DND-41 (cell line): ENCODE data around the gene MAP4K3.

Source experiments
- ATAC-seq: fragments of 200-7000 bp; cut with Tn5 transposase; 3 replicates; pipeline ENCODE4 v1.9.1; 2021; ENCODE audit warnings: low read depth; ENCODE audit not compliant: insufficient read depth
- DNase-seq: peaks from one replicate; pipeline ENCODE4 v3.0.0-alpha.2; 2020
- H2AFZ ChIP-seq: 2 replicates; pipeline ENCODE4 v1.6.0; 2012; ENCODE audit warnings: low read depth, low read length
- H3K27ac ChIP-seq: 2 replicates; pipeline ENCODE4 v1.5.1; 2012; ENCODE audit warnings: low read length, inconsistent platforms
- H3K27me3 ChIP-seq: fragments of 200-600 bp; sonication (generic); 2 replicates; pipeline ENCODE4 v1.6.0; 2012; ENCODE audit warnings: low read length, mild to moderate bottlenecking, inconsistent platforms; ENCODE audit not compliant: insufficient read depth, poor library complexity
- H3K36me3 ChIP-seq: 2 replicates; pipeline ENCODE4 v1.5.1; 2012; ENCODE audit warnings: low read length, inconsistent platforms; ENCODE audit not compliant: insufficient read depth
- H3K4me1 ChIP-seq: 2 replicates; pipeline ENCODE4 v1.5.1; 2012; ENCODE audit warnings: mild to moderate bottlenecking, low read length; ENCODE audit not compliant: insufficient read depth
- H3K4me2 ChIP-seq: 2 replicates; pipeline ENCODE4 v1.6.0; 2012; ENCODE audit warnings: mild to moderate bottlenecking, moderate library complexity, low read length, inconsistent platforms; ENCODE audit not compliant: insufficient read depth
- H3K4me3 ChIP-seq, 2 experiments: fragments of 200-600 bp in 1 of 2; shearing (Covaris generic) in 1 of 2; 2 replicates each; pipeline ENCODE4 v1.5.1; 2012 to 2016; ENCODE audit warnings: inconsistent platforms in 2 of 2, low read length in 2 of 2, mild to moderate bottlenecking in 2 of 2, low read depth in 1 of 2, moderate library complexity in 1 of 2
- H3K79me2 ChIP-seq: 2 replicates; pipeline ENCODE4 v1.6.0; 2012; ENCODE audit warnings: low read length, inconsistent platforms; ENCODE audit not compliant: insufficient read depth
- H3K9ac ChIP-seq: 2 replicates; pipeline ENCODE4 v1.6.0; 2012; ENCODE audit warnings: low read depth, mild to moderate bottlenecking, inconsistent platforms, low read length, moderate library complexity
- H3K9me3 ChIP-seq: 2 replicates; pipeline ENCODE4 v1.5.1; 2012; ENCODE audit warnings: low read length, moderate library complexity, mild to moderate bottlenecking, inconsistent platforms; ENCODE audit not compliant: insufficient read depth, severe bottlenecking
- H4K20me1 ChIP-seq: 2 replicates; pipeline ENCODE4 v1.6.0; 2012; ENCODE audit warnings: low read length; ENCODE audit not compliant: insufficient read depth
- EZH2 ChIP-seq: IDR thresholded peaks from 3 replicates; pipeline ENCODE4 v1.6.1; 2012; ENCODE audit warnings: borderline replicate concordance, low read depth, mild to moderate bottlenecking, moderate library complexity, low read length, inconsistent platforms; ENCODE audit not compliant: severe bottlenecking
- TF ChIP-seq, protein P1 (sequence below): IDR thresholded peaks from 2 replicates; pipeline ENCODE4 v1.5.1; 2012; ENCODE audit warnings: borderline replicate concordance, low read length, moderate library complexity, mild to moderate bottlenecking; ENCODE audit not compliant: poor library complexity, severe bottlenecking; ENCODE audit errors: extremely low read depth

The MAP4K3 gene

DNA sequence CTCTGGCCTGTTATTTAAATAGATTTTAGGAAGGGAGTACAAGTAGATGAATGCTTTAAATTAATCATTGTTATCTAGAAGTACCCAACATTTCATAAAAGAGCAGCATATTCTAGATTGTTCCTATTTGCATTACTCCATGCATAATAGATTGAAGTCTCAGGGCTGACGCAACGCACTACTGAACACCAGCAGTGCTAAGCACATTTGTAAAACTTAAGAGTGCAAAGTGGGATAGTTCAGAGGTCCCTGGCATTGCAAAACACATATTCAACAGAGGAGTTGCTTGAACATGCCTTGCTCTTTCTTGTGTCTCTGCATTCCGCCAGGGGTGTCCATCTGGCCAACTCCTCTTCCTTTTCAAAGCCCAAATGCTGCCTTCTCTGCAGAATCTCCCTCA is 215.6 kb downstream of the MAP4K3 start:
- H3K9ac ChIP-seq = no peak overlapping the region
- H3K27ac ChIP-seq = no peak overlapping the region
- H3K27me3 ChIP-seq = peaks cover 14% of the 10 kb centered on the region
- H2AFZ ChIP-seq = no peak overlapping the region
- H3K9me3 ChIP-seq = no peaks in the 10 kb centered on the region
- H4K20me1 ChIP-seq = peaks cover 8% of the 10 kb centered on the region
- ATAC-seq (no peak), DNase-seq (no peak)
- no peak overlapping the region for H3K4me3 ChIP-seq
- peaks cover 22% of the 10 kb centered on the region for H3K4me1 ChIP-seq
- no peak overlapping the region for H3K4me2 ChIP-seq
- no peak for TF ChIP-seq EZH2
- TF ChIP-seq, protein P1, sequence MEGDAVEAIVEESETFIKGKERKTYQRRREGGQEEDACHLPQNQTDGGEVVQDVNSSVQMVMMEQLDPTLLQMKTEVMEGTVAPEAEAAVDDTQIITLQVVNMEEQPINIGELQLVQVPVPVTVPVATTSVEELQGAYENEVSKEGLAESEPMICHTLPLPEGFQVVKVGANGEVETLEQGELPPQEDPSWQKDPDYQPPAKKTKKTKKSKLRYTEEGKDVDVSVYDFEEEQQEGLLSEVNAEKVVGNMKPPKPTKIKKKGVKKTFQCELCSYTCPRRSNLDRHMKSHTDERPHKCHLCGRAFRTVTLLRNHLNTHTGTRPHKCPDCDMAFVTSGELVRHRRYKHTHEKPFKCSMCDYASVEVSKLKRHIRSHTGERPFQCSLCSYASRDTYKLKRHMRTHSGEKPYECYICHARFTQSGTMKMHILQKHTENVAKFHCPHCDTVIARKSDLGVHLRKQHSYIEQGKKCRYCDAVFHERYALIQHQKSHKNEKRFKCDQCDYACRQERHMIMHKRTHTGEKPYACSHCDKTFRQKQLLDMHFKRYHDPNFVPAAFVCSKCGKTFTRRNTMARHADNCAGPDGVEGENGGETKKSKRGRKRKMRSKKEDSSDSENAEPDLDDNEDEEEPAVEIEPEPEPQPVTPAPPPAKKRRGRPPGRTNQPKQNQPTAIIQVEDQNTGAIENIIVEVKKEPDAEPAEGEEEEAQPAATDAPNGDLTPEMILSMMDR = no peak
- H3K36me3 ChIP-seq = no peaks in the 10 kb centered on the region
- no peaks in the 10 kb centered on the region for H3K79me2 ChIP-seq

DNA sequence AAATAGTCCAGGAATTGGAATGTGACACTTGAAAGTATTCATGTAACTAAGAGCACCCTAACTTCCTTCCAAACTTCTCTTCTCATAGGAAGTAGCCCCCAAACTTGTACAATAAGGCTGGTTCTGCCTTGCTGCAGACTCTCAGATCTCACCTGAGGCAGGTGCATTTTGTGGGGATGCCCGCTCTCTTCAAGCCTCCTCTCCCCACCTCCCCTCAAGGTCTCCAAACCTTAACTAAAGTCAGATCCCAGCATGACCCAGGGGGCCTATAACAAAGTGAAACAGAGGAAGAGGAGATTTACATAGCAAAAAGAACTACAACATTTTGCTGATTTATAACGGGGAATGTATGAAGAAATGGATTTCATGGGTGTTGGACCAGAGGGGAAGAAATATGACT is 216.9 kb downstream of the MAP4K3 start:
- H3K9ac ChIP-seq = no peak overlapping the region
- no peak overlapping the region for H3K4me3 ChIP-seq
- H3K4me2 ChIP-seq = no peak overlapping the region
- no peaks in the 10 kb centered on the region for H3K79me2 ChIP-seq
- no peaks in the 10 kb centered on the region for H3K36me3 ChIP-seq
- H4K20me1 ChIP-seq = peaks cover 8% of the 10 kb centered on the region
- TF ChIP-seq, protein P1 = no peak
- no peak for TF ChIP-seq EZH2
- no peak for ATAC-seq
- no peak overlapping the region for H3K27ac ChIP-seq
- H3K27me3 ChIP-seq = peaks cover 14% of the 10 kb centered on the region
- no peaks in the 10 kb centered on the region for H3K9me3 ChIP-seq
- no peak for DNase-seq
- H2AFZ ChIP-seq = no peak overlapping the region
- H3K4me1 ChIP-seq = peaks cover 35% of the 10 kb centered on the region

DNA sequence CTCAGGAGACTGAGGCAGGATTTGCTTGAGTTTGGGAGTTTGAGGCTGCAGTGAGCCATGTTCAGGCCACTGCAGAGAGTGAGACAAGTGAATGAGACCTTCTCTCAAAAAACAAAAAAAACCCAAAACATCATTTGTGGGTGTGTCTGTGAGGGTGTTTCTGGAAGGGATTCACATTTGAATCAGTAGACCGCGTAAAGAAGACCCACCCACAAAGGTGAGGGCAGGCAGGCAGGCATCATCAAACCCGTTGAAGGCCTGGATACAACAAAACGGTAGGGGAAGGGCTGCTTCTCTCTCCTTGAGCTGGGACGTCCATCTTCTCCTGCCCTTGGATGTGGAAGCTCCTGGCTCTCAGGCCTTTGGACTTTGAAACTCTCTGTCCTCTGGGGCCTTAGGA is 218.7 kb downstream of the MAP4K3 start:
- ATAC-seq = no peak
- H3K4me3 ChIP-seq = no peak overlapping the region
- no peak overlapping the region for H3K9ac ChIP-seq
- no peaks in the 10 kb centered on the region for H3K36me3 ChIP-seq
- H2AFZ ChIP-seq = no peak overlapping the region
- H3K79me2 ChIP-seq = no peaks in the 10 kb centered on the region
- peaks cover 39% of the 10 kb centered on the region for H3K4me1 ChIP-seq
- no peak overlapping the region for H3K4me2 ChIP-seq
- H4K20me1 ChIP-seq = peaks cover 8% of the 10 kb centered on the region
- H3K9me3 ChIP-seq = no peaks in the 10 kb centered on the region
- no peak overlapping the region for H3K27ac ChIP-seq
- TF ChIP-seq, protein P1 = no peak
- no peak for TF ChIP-seq EZH2
- DNase-seq = no peak
- peaks cover 17% of the 10 kb centered on the region for H3K27me3 ChIP-seq

DNA sequence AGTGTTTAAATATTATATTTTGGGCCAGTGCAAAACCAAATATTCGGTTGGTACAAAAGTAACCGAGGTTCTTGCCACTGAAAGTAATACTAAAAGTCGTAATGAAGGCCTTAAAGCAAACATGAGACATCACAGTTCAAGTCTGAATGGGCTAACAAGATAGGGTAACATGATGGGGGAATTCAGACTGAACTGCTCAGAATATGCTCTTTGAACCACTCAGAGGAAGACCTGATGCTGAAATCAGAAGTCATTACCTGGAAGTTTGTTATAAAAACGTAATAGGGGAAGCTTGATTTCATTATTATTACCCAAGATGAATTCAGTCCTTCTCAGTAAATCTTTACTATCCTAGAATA is 219.9 kb downstream of the MAP4K3 start:
- H4K20me1 ChIP-seq = peaks cover 8% of the 10 kb centered on the region
- TF ChIP-seq, protein P1 = no peak
- TF ChIP-seq EZH2 = no peak
- H3K36me3 ChIP-seq = no peaks in the 10 kb centered on the region
- H3K9me3 ChIP-seq = no peaks in the 10 kb centered on the region
- peaks cover 39% of the 10 kb centered on the region for H3K4me1 ChIP-seq
- ATAC-seq (peak; percentile 53), DNase-seq (no peak)
- no peak overlapping the region for H2AFZ ChIP-seq
- H3K4me2 ChIP-seq = peak overlapping the region; percentile 58
- no peaks in the 10 kb centered on the region for H3K79me2 ChIP-seq
- peak overlapping the region in 1 of 2 experiments; percentile 11; a peak in 1 of 4 replicates for H3K4me3 ChIP-seq
- peak overlapping the region; percentile 13; the same call in 1 of the 2 replicates for H3K27ac ChIP-seq
- 0 out of 2 replicates have a peak overlapping the region, but pooled peaks have one; percentile 3 for H3K9ac ChIP-seq
- H3K27me3 ChIP-seq = peaks cover 17% of the 10 kb centered on the region
